Esophagus squamous epithelium (tissue), 4 donors: ENCODE data around the gene BNC2.

ENCODE experiments used
- CTCF ChIP-seq, 6 experiments: fragments of 450-650 bp in 4 of 6; fragments of 200-600 bp in 2 of 6; sonication (generic) in 2 of 6; IDR thresholded peaks; one replicate each; pipeline ENCODE4 v1.5.1; 2016 to 2019; ENCODE audit warnings: antibody characterized with exemption in 6 of 6, mild to moderate bottlenecking in 4 of 6, moderate library complexity in 4 of 6
- POLR2A ChIP-seq, 4 donors: fragments of 450-650 bp; IDR thresholded peaks; one replicate each; pipeline ENCODE4 v1.6.1; 2017; ENCODE audit warnings: antibody characterized with exemption in 4 of 4, mild to moderate bottlenecking in 4 of 4, moderate library complexity in 3 of 4

GRCh38 chr9:16500386-16500785 lies 370.1 kb downstream of the BNC2 start:
- no peak for TF ChIP-seq CTCF (IDR thresholded peaks at IDR 0.05)
- TF ChIP-seq POLR2A (IDR thresholded peaks at IDR 0.05), result no peak
